ENCODE results near the gene DNMBP. TPM values are rescaled to one million over a fixed set of nuclear protein-coding genes. Genes with fewer than 3 reads are reported as not detected.

The DNMBP gene
- total RNA-seq, 1 donor from 2014 or later: 15.9 TPM

GRCh38 chr10:100022403-100022802, 12.7 kb upstream of the DNMBP start:
- Histone ChIP-seq H3K27ac (no peak overlapping the region), H3K36me3 (no peaks in the 10 kb centered on the region), H3K4me3 (no peak overlapping the region), H3K4me1 (no peaks in the 10 kb centered on the region), H3K9me3 (peaks cover 0 to 4% of the 10 kb centered on the region in 2 donors), H3K27me3 (no peaks in the 10 kb centered on the region)
- intact Hi-C loops (cut with DNase I): no loop called here
- DNase-seq (ENCODE audit: low spot score in 2 of 2): no peak
- TF ChIP-seq CTCF (IDR thresholded peaks at IDR 0.05): no peak

- TF ChIP-seq CTCF (IDR thresholded peaks at IDR 0.05): no peak
- intact Hi-C loops (cut with DNase I): no loop called here
- H3K9me3 ChIP-seq: no peaks in the 10 kb centered on the region
- H3K27ac ChIP-seq: no peak overlapping the region
- no peaks in the 10 kb centered on the region for H3K4me1 ChIP-seq
- no peak overlapping the region for H3K4me3 ChIP-seq
- no peak for DNase-seq (ENCODE audit: low spot score in 2 of 2)
- H3K36me3 ChIP-seq: no peaks in the 10 kb centered on the region
- no peaks in the 10 kb centered on the region for H3K27me3 ChIP-seq
Measured at GRCh38 chr10:100021322-100021721, 11.6 kb upstream of the DNMBP start.

GRCh38 chr10:100020886-100021253, 11.1 kb upstream of the DNMBP start:
- no peak overlapping the region for H3K4me3 ChIP-seq
- TF ChIP-seq CTCF (IDR thresholded peaks at IDR 0.05): no peak
- H3K27me3 ChIP-seq: no peaks in the 10 kb centered on the region
- H3K27ac ChIP-seq: no peak overlapping the region
- no peaks in the 10 kb centered on the region for H3K36me3 ChIP-seq
- DNase-seq (ENCODE audit: low spot score in 2 of 2): no peak
- intact Hi-C loops (cut with DNase I): no loop called here
- no peaks in the 10 kb centered on the region for H3K9me3 ChIP-seq
- H3K4me1 ChIP-seq: no peaks in the 10 kb centered on the region

GRCh38 chr10:100020142-100020885, 10.6 kb upstream of the DNMBP start:
- Histone ChIP-seq H3K36me3 (no peaks in the 10 kb centered on the region), H3K27me3 (no peaks in the 10 kb centered on the region), H3K4me1 (no peaks in the 10 kb centered on the region), H3K27ac (no peak overlapping the region), H3K9me3 (no peaks in the 10 kb centered on the region), H3K4me3 (no peak overlapping the region)
- no peak for TF ChIP-seq CTCF (IDR thresholded peaks at IDR 0.05)
- no peak for DNase-seq (ENCODE audit: low spot score in 2 of 2)
- intact Hi-C loops (cut with DNase I): no loop called here

- no peak overlapping the region for H3K4me3 ChIP-seq
- H3K27ac ChIP-seq: no peak overlapping the region
- no peaks in the 10 kb centered on the region for H3K27me3 ChIP-seq
- intact Hi-C loops (cut with DNase I): no loop called here
- no peak for TF ChIP-seq CTCF (IDR thresholded peaks at IDR 0.05)
- no peaks in the 10 kb centered on the region for H3K4me1 ChIP-seq
- no peak for DNase-seq (ENCODE audit: low spot score in 2 of 2)
- no peaks in the 10 kb centered on the region for H3K36me3 ChIP-seq
- H3K9me3 ChIP-seq: no peaks in the 10 kb centered on the region
Measured at GRCh38 chr10:100019787-100020141, 10.0 kb upstream of the DNMBP start.

Measured in ascending aorta (tissue), 2 donors.